Brain microvascular endothelial cell (primary cell): ENCODE results near the gene GGNBP2.
A peak's percentile ranks its signal among the peaks of the same experiment; 100 is the strongest.

Experiments used
- DNase-seq: peaks from one replicate; pipeline ENCODE4 v3.0.0-alpha.2; 2020
- H3K27ac ChIP-seq: fragments of 250-450 bp; sonication (Bioruptor Pico); 2 replicates; pipeline ENCODE4 v1.5.1; 2020; ENCODE audit warnings: mild to moderate bottlenecking, moderate library complexity
- H3K27me3 ChIP-seq: fragments of 250-450 bp; sonication (Bioruptor Pico); replicated peaks from 2 replicates; pipeline ENCODE4 v1.5.1; 2020; ENCODE audit warnings: mild to moderate bottlenecking
- H3K36me3 ChIP-seq: fragments of 250-450 bp; sonication (Bioruptor Pico); replicated peaks from 2 replicates; pipeline ENCODE4 v1.5.1; 2020; ENCODE audit warnings: mild to moderate bottlenecking
- H3K4me3 ChIP-seq: 2 replicates; pipeline ENCODE4 v1.5.1; 2011; ENCODE audit warnings: low read depth, mild to moderate bottlenecking, control low read depth, low read length, moderate library complexity
- in situ Hi-C: cut with HindIII; loops from 2 replicates; pipeline ENCODE4 v1.10.0; 2017; ENCODE audit warnings: low sequenced_read_pairs, low pct_ligation_motif_present
- TF ChIP-seq, protein P1 (sequence below): IDR thresholded peaks from 2 replicates; pipeline ENCODE4 v1.5.1; 2011; ENCODE audit warnings: low read depth, mild to moderate bottlenecking, moderate library complexity, low read length, control low read depth, inconsistent platforms; ENCODE audit errors: missing control alignments

The GGNBP2 gene

DNA sequence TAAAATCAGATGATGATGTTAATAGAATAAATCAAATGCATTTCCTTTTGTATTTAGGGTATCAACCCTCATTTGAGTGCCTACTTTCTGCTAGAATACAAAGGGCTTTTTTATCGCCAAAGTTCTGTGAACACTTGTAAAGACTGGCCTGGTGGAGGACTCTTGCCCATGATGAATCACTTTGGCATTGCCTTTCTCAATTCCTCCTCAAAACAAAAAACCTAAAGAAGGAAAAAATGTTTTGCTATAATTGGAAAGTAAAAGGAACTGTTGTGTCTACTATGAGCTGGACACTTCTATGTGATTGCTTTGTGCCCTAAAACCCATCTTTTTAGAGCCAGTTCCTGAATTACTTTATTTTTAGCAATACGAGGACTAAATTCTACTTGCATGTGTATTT lies 34.0 kb downstream of the GGNBP2 start:
- Histone ChIP-seq H3K27ac (no peak overlapping the region), H3K27me3 (no peaks in the 10 kb centered on the region), H3K4me3 (no peak overlapping the region), H3K36me3 (peaks cover 75% of the 10 kb centered on the region)
- DNase-seq, result no peak
- in situ Hi-C loops, result no loop called here
- TF ChIP-seq, protein P1, sequence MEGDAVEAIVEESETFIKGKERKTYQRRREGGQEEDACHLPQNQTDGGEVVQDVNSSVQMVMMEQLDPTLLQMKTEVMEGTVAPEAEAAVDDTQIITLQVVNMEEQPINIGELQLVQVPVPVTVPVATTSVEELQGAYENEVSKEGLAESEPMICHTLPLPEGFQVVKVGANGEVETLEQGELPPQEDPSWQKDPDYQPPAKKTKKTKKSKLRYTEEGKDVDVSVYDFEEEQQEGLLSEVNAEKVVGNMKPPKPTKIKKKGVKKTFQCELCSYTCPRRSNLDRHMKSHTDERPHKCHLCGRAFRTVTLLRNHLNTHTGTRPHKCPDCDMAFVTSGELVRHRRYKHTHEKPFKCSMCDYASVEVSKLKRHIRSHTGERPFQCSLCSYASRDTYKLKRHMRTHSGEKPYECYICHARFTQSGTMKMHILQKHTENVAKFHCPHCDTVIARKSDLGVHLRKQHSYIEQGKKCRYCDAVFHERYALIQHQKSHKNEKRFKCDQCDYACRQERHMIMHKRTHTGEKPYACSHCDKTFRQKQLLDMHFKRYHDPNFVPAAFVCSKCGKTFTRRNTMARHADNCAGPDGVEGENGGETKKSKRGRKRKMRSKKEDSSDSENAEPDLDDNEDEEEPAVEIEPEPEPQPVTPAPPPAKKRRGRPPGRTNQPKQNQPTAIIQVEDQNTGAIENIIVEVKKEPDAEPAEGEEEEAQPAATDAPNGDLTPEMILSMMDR, result no peak

DNA sequence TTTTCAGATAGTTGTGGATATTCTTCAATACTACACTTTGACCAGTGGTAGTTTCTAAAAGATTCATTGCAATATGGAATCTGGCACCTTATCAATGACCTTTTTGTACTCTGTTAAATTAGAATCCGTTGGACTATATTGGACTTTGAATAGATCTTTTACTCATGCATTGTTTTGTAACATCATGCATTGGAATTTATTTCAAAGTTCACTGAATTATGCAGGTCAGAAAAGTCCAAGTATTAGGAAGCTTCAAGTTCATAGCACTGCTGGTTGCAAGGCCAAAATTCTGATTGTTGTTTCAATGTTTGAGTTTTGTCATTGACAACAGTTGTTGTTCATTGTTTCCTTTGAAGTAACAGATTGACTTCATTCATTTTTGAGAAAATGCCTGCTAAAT lies 39.1 kb downstream of the GGNBP2 start:
- DNase-seq, result no peak
- no peaks in the 10 kb centered on the region for H3K27me3 ChIP-seq
- in situ Hi-C loops, result no loop called here
- no peak overlapping the region for H3K27ac ChIP-seq
- peaks cover 75% of the 10 kb centered on the region for H3K36me3 ChIP-seq
- H3K4me3 ChIP-seq, result no peak overlapping the region
- TF ChIP-seq, protein P1, result no peak

DNA sequence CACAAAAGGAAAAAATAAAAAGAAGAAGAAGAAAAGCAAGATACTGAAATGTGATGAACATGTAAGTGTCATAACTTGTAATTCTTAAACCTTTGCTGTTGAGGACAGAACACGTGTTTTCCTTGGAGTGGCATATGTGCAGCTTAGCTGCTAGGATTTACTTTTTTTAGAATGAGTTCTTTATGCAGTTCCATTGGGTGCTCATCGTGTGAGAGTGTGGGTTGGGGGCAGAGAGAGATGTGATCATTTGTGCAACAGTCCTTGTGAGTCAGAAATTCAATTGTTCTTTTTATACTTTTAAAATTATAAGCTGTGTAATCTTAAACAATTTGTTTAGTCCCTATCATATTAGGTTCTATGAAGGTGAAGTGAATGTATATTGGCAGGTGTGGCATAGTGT lies 41.4 kb downstream of the GGNBP2 start:
- H3K27me3 ChIP-seq, result no peaks in the 10 kb centered on the region
- H3K36me3 ChIP-seq, result peaks cover 68% of the 10 kb centered on the region
- no peak overlapping the region for H3K4me3 ChIP-seq
- DNase-seq, result no peak
- TF ChIP-seq, protein P1, result no peak
- H3K27ac ChIP-seq, result no peak overlapping the region
- in situ Hi-C loops, result no loop called here

DNA sequence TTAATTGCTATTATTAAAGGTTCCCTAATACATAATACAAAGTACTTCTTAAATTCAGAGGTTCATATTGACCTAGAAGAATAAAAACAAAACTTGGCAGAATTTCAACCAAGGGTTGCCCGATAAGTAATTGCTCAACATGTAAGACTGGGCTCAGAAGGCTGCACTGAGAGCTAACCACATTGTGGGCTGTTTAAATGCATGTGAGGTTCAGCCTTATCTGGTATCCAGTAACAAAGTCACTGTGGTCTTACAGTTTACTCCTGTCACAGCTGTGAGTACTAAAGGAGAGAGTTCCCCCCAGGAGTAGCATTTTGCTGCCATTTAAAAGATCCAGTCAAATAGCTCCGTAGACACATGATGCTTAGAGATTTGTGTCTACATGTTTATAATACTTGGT lies 45.4 kb downstream of the GGNBP2 start:
- Histone ChIP-seq H3K36me3 (peaks cover 38% of the 10 kb centered on the region), H3K27me3 (no peaks in the 10 kb centered on the region), H3K27ac (no peak overlapping the region), H3K4me3 (no peak overlapping the region)
- TF ChIP-seq, protein P1, result no peak
- no peak for DNase-seq
- in situ Hi-C loops, result no loop called here

DNA sequence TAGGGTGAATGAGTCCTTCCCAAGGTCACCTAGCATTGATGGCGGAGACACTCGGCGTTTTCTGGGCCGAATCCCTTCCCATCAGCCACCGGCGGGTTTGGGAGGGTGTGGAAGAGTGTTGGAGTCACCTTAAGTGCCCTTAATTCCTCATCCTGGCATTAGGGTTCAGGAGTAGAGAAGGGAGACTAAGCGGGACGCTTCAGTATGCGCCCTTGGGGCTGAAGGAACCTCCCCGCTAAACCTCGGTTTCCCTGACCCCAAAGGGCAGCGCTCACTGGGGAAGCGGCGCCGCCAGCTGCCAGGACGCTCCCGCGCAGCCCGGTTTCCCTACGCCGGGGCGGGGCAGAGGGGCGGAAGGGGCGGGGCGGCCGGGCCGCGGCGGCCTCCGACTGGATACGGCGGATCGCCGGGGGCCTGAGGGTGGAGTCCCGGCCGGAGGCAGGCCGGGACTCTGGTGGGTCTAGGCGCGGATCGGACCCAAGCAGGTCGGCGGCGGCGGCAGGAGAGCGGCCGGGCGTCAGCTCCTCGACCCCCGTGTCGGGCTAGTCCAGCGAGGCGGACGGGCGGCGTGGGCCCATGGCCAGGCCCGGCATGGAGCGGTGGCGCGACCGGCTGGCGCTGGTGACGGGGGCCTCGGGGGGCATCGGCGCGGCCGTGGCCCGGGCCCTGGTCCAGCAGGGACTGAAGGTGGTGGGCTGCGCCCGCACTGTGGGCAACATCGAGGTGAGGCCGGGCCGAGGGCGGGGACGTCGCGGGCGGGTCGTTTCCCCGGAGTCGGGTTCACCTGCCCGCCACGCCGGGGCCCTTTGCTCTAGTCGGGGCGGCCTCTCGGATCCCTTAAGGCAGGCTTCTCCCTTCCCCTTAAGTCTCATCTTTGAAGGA lies 47.0 kb downstream of the GGNBP2 start, which contains the start of gene DHRS11:
DHRS11 (plus strand) TSS at position 446 of the 882 bp plus-strand sequence; CDS start at position 577, 131 bp downstream.
- TF ChIP-seq, protein P1, result no peak
- H3K27me3 ChIP-seq, result no peaks in the 10 kb centered on the region
- in situ Hi-C loops, result no loop called here
- H3K27ac ChIP-seq, result peak within 1 kb of the TSS; percentile 27
- H3K4me3 ChIP-seq, result peak within 1 kb of the TSS; percentile 61
- DNase-seq, result peak; percentile 45
- H3K36me3 ChIP-seq, result peaks cover 31% of the 10 kb centered on the region
